GM21423 (cell line): Measurements from ENCODE around the gene NFIX.

Source experiments
- ATAC-seq: cut with Tn5 transposase; IDR thresholded peaks from one replicate; pipeline ENCODE4 v1.9.1; 2021; ENCODE audit warnings: mild to moderate bottlenecking, moderate library complexity; ENCODE audit not compliant: unreplicated experiment

The NFIX gene

DNA sequence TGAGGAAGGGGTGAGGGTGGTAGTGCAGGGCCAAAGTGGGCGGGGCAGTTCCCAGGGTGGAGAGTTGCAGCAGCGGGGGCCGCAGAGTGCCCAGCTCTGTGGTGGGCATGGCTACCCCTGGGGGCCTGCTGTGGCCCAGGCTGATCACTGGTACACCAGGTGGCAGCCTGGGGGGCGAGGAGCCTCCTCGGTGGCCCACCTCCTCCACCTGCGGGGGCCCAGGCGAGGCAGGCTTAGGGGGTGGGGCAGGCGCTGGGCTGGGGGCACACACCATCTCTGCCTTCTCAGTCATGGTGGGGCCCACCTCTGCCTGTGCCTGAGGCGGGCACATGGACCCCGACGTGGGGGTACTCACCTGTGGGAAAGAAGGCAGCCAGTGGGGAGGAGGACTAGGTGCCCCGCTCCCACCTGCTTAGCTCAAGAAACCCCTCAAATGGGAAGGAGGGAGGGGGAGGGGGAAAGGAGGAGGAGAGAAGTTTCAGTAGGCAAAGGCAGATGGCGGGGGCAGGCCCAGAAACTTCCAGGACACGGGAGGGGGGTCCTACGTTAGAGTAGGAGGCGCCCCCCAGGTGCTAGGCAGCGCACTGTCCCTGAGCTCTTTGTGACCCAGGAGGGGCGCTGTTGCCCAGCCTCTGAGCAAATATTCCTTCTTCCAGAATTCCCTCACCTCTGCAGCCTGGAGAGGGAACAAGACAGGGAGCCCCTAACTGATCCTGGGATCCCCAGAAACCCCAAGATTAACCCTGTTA lies 105.7 kb downstream of the NFIX start:
- no peak for ATAC-seq

DNA sequence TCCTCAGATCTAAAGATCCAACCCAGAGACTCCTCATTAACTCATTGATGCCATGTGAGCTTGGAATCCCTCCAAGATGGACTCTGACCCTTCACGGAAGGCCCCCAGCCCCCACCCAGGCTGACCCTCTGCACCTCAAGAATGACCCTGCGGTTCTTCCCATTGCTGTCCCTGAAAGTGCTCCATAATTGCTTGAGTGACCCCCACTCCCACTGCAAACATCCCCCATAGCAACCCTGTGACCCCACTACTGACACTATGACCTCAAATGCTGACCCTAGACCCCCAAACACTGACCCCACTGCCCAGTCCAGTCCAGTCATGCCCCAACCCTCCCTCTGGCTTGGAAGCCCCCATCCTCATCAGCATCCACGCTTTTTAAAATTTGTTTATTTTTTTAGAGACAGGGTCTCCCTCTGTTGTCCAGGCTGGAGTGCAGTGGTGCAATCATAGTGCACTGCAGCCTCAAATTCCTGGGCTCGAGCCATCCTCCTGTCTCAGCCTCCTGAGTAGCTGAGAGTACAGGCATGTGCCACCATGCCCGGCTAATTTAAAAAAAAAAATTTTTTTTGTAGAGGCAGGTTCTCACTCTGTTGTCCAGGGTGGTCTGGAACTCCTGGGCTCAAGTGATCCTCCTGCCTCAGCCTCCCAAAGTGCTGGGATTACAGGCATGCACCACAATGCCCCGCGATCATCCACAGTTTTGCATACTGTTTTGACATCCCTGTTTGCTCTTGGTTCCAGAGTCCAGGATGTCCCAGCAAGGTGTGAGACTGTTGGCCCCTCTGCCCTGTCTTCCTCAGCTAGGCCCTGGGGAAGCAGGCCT lies 106.5 kb downstream of the NFIX start:
- ATAC-seq, result no peak

DNA sequence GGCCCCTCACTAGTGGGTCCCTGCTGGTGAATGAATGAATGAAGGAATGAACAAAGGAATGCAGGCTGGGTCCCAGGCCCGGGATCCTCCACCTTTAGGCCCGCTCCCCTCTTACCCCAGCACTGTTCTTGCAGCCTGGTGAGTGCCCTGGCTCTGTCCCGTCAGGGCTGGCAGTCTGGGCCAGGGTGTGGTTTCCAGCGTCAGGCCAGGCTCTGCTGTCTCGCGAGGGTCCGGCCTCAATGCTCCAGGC lies 107.1 kb downstream of the NFIX start:
- peak; percentile 1 for ATAC-seq

DNA sequence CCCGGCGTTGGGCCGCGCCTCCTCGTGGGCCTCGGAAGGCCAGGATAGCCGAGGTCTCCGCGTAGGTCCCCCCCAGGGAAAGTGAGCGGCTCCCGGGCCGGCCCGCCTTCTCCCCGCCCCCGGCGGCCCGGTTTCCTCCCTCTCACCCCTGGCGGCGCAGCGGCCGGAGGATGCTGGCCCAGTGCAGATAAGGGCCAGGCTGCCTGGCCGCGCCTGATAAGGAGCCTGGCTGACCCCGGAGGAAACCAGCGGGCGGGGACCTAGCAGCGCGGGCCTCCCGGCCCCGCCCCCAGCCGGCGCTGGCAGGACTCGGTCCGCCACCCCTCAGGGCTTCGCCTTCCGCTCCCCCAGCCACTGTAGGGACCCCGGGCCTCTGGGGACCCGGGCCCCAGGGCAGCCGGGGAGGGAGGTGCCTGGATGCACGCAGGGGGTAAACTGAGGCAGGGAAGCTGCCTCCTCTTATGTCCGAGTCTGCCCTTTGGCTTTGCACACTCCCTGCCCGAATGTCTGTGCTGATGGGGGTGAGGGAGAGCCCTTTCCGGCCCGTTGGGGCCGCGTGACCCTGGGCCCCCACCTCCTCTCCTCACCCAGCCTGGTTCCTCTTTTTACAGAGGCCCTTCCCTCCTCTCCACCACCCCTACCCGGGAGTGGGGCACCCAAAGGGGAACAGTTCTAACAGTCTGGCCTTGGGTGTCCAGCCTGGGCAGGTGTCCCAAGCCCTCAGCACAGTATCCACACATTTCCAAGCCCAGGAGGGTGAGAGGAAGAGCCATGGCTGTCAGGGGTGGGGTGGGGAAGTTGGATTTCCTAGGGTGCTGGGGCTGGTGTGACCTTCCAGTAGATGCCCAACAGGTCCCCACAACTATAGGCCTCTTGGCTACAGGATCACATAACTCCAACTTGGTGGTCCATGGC lies 107.6 kb downstream of the NFIX start, which contains the start of gene LYL1:
Gene LYL1, minus strand, starts transcription at position 193 of the 915 bp plus-strand sequence. CDS start 1,687 bp downstream, outside the sequence.
- peak; percentile 33 for ATAC-seq

DNA sequence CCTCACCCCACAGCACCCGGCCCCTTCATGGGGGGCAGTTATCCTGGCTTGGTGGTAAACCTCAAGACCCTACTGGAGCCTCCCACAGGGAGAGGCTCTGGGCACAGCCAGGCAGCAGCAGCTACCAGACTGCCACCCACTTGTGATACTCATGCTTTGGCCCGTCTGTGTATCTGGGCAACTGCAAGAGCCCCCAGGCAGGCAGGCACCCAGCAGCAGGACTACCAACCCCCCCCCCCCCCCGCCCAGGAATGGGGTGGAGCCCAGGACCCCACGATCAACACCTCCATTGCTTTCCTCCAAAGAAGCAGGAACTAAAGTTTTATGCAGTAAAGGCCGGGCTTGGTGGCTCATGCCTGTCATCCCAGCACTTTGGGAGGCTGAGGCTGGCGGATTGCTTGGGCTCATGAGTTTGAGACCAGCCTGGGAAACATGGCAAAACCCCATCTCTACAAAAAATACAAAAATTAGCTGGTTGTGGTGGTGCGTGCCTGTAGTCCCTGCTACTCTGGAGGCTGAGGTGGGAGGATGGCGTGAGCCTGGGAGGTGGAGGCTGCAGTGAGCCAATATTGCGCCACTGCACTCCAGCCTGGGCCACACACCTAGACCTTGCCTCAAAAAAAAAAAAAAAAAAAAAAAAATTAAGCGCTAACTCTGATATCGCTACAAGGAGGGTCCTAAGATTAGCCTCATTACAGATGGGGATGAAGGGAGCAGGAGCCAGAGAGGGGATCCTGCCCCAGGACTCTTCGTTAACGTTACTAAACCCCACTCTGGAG lies 108.5 kb downstream of the NFIX start:
- ATAC-seq, result no peak

DNA sequence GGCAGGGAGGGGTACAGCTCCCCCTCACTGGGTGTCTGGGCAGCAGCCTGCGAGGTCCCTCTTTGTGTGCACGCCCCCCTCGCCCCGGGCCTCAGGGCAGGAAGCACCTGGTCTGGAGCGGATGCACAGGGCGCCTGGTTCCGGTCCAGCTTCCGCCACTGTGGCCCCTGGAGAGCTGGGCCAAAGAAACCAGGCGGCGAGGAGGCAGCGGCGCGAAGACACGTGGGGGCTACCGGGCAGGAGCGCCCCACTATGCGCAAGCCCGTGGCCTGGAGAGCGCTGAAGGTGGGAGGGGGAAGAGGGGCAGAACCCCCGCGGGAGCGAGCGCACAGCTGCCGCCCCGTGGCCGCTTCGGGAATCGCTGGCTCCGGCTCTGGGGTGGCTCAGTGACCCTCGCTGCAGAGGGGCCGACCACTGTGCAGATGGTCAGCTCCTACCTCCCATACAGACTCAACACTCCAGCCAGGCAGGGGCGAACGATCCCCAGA lies 109.1 kb downstream of the NFIX start:
- ATAC-seq, result peak; percentile 37

DNA sequence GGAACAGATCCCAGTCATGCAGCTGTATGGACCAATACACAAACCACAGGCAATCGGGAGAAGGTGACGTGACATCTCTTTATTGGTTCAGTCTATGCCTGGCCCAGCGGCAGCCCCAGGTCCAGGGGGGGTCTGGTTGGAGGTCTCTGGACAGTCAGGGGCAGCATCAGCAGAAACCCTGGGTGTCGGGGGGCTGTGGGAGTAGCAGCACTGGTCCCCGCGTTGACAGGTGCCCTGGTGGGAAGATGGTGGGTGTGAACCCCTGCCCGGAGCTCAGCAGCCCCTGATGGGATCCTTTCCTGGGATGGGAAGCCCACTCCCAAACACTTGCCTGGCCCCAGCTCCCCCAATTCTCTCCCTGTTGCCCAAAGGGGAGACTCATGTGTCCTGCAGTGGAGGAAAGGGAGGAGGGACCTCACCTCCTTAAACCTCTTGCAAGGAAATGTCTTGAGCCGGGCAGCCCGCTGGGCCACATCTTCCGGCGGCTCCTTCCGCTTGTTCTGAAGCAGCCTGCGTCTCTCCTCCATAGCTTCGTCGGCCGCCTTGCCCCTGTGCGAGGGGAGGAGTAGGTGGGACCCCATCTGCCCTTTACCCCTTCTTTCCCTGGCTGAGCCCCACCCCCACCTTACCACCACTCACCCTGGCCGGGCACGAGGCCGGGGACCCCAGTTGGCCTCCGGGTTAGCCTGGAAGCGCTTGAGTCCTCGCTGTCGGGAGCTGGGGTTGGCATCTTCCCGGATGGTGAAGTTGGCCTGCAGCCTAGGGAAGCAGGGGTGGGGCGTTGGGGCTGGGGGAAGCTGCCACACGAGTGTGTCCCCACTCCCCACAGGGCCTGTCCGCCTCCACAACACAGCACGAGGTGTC lies 109.8 kb downstream of the NFIX start:
- ATAC-seq, result no peak

DNA sequence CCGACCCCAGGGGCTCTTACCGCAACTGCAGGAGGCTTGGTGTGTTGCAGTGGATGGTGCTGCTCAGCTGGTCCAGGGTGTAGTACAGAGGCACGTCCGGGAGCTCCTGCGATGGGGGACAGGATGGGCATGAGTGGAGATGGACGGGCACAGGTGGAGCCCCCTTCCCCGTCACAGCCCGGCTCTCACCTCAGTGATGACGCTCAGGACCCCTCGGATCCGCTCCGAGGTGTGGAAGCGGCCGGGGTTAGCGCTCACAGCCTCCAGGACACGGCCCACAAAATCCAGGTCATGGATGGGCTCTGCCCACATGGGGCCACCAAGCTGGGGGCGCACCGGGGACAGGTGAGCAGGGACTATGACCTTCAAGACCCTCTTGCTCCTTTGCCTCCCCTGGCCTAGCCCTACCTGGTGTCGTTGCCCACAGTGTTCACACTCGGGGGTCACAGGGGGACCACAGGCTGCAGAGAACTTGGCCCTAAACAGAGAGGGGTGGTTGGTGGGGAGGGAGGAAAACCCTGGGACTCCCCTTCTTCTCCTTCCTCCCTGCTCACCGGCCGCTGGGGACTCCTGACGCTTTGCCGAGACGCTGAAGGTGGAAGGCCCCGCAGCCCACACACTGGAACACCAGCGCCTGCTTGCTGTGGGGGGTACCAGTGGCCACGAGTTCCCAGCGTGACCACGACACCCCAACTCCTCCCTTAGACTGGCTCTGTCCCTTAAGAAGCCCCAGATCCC lies 114.3 kb downstream of the NFIX start:
- ATAC-seq, result no peak

DNA sequence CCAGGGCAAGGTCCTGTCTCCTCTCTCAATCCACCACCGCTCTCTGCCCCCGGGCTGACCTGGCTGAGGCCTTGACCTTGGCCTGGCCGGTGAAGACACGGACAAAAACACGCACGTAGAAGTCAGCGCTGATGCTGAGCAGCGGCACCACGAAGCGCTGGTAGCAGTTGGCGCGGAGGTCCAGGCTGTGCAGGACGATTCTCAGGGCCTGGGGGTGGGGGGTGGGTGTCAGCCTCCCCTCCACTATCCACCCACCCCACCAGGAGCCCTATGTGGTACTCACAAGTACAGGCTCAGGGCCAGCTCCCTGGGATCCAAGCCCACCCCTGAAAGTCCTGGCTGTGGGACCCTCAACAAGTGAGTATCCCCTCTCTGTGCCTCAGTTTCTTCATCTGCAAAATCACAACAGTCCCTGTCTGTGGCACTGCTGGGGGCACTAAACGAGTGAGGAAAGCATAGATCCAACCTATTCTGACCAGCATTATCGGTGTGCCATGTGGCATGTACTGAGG lies 114.9 kb downstream of the NFIX start:
- no peak for ATAC-seq

DNA sequence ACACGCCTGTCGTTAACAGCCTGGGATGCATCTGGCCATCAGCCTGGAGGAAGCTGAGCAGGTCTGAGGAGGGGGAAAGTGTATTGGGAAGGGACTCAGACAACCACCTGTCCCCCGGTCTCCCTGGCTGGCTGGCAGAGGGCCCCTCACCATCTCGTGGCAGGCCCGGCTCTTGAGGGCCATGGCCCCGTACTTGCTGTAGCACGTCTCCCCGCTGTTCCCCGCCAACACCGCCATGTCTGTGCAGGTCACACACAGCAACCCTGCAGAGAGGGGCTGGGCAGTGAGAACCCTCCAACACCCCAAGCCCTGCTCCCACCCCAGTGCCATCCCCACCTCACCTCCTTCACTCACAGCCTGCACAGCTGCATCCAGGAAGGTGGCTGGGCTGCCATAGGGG lies 117.3 kb downstream of the NFIX start:
- ATAC-seq, result no peak

DNA sequence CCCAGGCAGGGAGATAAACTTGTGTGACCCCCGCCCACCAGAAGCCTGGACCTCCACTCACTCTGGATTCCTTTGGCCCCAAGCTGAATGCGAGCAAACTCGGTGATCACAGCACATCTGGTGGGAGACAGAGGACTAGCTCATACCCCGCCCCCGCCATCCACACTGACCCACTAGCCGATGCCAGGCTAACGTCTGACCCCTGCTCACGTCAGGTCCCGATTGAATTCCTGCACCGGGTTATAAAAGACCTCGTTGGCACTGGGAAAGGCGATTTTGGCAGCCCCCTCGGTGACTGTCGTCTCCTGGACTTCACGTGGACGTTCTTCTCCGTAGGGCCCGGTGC lies 120.6 kb downstream of the NFIX start:
- ATAC-seq, result no peak

DNA sequence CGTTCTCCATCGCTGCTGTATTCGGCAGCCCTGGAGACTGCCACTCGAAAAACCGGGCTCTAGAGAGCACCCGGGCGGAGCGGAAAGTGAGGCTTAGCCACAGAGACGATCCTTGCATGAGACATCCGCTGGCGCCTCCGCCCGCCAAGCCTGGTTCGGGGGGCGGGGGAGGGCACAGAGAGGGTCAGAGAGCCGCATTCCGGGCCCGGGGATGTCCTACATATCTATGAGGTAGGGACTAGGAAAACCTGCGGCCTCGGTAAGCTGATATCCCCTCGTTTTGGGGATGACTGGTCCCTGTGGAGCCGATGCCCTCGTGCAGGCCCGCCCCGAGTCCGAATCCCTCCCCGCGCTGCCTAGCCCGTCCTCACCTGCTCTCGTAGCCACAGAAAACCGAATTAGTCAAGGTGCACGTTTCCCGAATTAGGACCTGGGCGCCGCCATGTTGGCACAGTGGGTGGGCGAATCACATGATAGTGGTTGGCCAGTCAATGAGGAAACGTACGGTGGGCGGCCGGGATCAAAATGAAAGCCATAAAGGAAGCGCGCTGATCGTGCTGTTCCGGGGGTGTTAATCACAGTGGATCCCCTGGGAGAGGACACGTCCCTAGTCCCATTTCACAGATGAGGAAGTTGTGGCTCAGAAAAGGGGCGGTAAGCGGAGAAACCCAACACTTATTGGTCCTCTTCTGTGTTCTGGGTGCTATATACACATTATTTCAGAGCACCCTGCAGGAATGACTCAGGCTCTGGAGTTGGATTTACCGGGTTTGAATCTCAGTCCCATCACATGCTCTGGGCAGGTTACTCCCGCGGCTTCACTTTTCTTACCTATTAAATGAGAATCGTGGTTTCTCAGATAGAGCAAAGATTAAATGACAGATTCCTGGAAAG lies 121.3 kb downstream of the NFIX start, which contains the start of gene TRMT1:
Gene TRMT1, minus strand, starts transcription at position 459 of the 894 bp plus-strand sequence. Its CDS starts 341 bp downstream, at position 118.
- peak; percentile 59 for ATAC-seq

DNA sequence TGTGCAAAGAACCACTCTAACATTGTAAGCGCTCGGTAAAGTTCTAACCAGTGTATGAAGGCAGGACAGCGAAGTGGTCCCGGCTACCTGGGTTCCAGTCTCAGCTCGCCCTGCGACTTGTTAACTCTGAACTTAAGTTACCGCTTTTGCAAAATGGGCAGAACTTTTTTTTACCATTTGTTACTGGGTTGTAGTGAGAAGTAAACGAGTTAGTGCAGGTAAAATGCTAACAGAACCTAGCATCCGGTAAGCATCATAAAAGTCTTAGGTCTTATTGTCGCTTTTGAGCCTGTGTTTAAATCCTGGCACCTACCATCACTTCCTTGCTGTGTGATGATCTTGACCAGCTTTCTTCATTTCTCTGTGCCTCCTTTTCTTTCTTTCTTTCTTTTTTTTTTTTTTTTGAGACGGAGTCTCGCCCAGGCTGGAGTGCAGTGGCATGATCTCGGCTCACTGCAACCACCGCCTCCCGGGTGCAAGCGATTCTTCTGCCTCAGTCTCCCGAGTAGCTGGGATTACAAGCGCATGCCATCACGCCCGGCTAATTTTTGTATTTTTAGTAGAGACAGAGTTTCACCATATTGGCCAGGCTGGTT lies 122.0 kb downstream of the NFIX start:
- ATAC-seq, result no peak

DNA sequence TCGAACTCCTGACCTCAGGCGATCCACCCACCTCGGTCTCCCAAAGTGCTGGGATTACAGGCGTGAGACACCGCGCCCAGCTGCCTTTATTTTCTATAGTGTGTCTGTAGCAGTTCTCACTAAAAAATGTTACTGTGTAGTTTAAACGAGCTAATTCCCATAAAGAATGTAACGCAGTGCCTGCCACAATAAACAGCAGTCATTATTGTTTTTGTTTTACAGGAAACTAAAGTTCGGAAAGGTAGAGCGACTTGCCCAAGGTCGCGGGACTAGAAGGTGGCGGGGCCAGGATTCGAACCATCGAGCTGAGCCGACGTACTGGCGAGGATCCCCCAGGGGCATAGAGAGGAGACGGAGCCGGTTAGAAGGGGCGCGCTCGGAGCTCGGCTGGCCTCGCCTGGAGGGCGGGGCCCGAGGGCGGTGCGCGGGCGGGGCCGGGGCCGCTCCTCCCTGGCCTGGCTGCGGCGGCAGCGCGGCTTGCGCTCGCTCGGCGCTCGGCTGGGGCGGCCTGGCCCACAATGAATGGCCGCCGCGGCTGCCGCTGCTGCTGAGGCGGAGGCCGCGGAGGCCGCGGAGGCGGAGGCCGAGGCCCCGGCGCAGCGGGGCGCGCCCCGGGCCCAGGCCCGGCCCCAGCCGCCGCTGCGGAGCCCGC lies 122.6 kb downstream of the NFIX start, which contains the start of gene NACC1:
Gene NACC1, plus strand, starts transcription at position 493 of the 652 bp plus-strand sequence. CDS start 16,944 bp downstream, outside the sequence.
- peak; percentile 64 for ATAC-seq

DNA sequence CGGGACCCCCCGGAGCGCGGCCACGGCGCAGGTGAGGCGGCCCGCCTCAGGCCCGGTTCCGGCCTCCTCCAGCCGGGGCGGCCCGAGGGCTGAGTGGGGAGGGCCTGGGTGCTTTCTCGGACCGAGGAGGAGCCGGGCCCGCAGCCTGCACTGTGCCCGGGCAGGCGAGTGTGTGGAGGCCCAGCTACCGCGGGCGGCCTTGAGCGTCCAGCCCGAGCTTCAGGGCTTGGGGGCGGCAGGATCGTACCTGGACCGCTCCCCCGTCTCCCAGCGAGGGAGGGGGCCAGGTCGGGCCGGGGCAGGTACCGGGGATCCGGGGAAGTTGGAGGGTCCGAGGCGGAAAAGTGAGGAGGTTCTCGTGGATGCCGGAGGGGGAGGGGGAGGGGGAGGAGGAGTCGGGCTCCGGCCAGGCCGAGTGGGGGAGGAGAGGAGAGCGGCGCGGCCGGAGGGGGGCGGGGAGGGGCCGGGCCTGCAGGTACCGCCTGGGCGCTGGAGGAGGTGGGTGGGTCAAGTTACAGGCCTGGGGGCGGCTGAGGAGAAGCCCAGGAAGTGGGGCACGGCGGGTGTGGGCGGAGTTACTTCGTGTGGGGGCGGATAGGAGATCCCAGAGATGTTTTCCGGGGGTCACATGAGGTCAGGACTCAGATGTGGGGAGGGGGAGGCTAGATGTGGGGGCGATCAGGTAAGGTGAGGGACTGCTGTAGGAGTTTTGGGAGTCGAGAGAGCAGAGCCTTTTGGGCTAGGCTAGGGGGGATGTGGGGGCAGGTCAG lies 123.3 kb downstream of the NFIX start:
- peak; percentile 9 for ATAC-seq

DNA sequence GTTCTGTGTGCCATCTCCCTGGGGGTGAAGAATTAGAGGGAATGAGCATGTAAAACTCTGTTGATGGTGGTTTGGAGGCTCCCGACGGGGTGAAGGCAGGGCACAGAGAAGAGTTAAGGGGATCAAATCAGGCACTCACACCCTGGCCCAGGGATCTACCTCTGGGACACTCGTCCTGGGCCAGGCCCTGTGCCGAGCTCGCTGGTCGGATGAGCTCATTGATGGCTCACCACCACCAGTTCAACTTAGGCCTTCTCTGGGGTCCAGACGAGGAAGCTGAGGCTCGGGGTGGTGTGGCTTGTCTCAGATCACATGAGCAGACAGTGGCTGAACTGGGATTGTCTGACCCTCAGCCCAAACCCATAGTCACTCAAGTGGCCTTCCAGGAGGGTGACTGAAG lies 124.4 kb downstream of the NFIX start:
- no peak for ATAC-seq
